MM.1S (cell line): ENCODE measurements around the gene COX17.

Experiments used
- EZH2 ChIP-seq: fragments of 300-600 bp; sonication (generic); optimal IDR thresholded peaks from 2 replicates; pipeline ENCODE3; 2017; ENCODE audit warnings: low read depth, mild to moderate bottlenecking, antibody characterized with exemption, low read length, mixed read lengths
- EZH2phosphoT487 ChIP-seq: fragments of 300-600 bp; sonication (generic); IDR thresholded peaks from 2 replicates; pipeline ENCODE4 v1.6.1; 2018; ENCODE audit warnings: antibody characterized with exemption, low read length

DNA sequence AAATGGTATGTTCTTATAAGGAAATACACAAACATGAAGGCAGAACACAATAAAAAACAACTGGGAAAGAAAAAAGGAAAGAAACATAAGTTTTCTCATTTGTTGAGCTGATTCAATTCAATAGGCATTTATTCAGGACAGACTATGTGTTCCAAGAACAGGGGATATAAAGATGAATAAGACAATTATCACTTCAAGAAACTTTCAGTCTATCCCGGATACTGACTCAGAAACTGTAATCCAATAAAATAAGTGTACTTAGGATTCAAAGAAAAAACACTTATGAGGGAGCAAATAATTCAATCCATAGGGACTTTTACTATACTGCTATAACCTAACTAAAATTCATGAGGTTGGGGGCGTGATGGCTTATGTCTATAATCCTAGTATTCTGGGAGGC, 13.3 kb downstream of the COX17 start:
- TF ChIP-seq EZH2 = no peak
- no peak for TF ChIP-seq EZH2phosphoT487
